ENCODE data around the gene RNLS. TPM values are rescaled to one million over a fixed set of nuclear protein-coding genes. Genes with fewer than 3 reads are reported as not detected.

The RNLS gene
- total RNA-seq, 1 experiment from 2014 or later, result not detected

DNA sequence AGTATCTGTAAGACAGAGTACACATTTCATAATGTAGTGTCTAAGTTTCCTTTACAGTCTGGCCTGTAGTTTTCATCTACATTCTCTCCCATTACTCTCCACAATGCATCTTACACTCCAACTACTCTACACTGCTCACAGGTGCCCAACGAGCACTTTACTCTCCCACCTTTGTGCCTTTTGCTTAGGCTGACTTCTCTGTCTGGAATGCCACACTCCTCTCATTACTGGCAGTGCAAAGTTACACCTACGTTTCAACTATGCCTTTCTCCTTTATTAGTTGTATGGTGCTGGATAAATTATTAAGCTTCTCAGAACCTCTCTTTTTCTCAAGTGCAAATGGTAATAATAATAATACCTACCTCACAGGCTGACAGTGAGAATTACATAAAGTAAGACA, 70.5 kb downstream of the RNLS start:
- ATAC-seq, result no peak
- Histone ChIP-seq H3K4me2 (ENCODE audit: low read length) (no peak overlapping the region), H3K36me3 (ENCODE audit: control insufficient read depth in 1 of 2, insufficient read depth in 2 of 2, low read length in 2 of 2) (no peaks in the 10 kb centered on the region), H3K9me3 (ENCODE audit: control insufficient read depth in 1 of 2, insufficient read depth in 1 of 2, low read depth in 1 of 2, low read length in 2 of 2) (no peaks in the 10 kb centered on the region), H3K4me1 (ENCODE audit: control insufficient read depth in 1 of 2, insufficient read depth in 2 of 2, low read length in 2 of 2) (no peaks in the 10 kb centered on the region), H2AFZ (ENCODE audit: low read depth, low read length, poor library complexity, severe bottlenecking) (no peak overlapping the region), H3K9me2 (ENCODE audit: insufficient read depth) (no peaks in the 10 kb centered on the region), H3K27me3 (ENCODE audit: insufficient read depth, low read length) (no peaks in the 10 kb centered on the region), H3K79me2 (ENCODE audit: insufficient read depth, low read length) (no peaks in the 10 kb centered on the region), H3K9ac (ENCODE audit: low read length) (no peak overlapping the region), H4K20me1 (ENCODE audit: insufficient read depth) (no peaks in the 10 kb centered on the region), H3K4me3 (replicated peaks in 1 of 2; ENCODE audit: low read depth in 1 of 2, low read length in 2 of 2) (no peak overlapping the region), H3K27ac (ENCODE audit: low read depth, low read length) (no peak overlapping the region)
- CTCF ChIA-PET, result no interaction called here
- intact Hi-C loops (cut with micrococcal nuclease), result no loop called here
- POLR2A ChIA-PET, result no interaction called here
- DNase-seq (ENCODE audit: low read depth, low spot score), result no peak
- TF ChIP-seq EZH2phosphoT487 (IDR thresholded peaks at IDR 0.05; ENCODE audit: borderline replicate concordance) (no peak), RAD21 (IDR thresholded peaks at IDR 0.05; ENCODE audit: low read depth) (no peak), POLR2A (IDR thresholded peaks at IDR 0.05; ENCODE audit: borderline replicate concordance, extremely low read depth, insufficient read depth, insufficient read length) (no peak), SIN3A (IDR thresholded peaks at IDR 0.05; ENCODE audit: low read depth) (no peak), SP1 (IDR thresholded peaks at IDR 0.05; ENCODE audit: low read depth) (no peak), POLR2AphosphoS5 (IDR thresholded peaks at IDR 0.05; ENCODE audit: low read depth, low read length) (no peak), YY1 (IDR thresholded peaks at IDR 0.05; ENCODE audit: extremely low read depth, insufficient replicate concordance, low read depth, low read length) (no peak), CBX3 (IDR thresholded peaks at IDR 0.05; ENCODE audit: low read depth) (no peak)
- TF ChIP-seq, protein P1, sequence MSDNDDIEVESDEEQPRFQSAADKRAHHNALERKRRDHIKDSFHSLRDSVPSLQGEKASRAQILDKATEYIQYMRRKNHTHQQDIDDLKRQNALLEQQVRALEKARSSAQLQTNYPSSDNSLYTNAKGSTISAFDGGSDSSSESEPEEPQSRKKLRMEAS (IDR thresholded peaks at IDR 0.05), result no peak
- TF ChIP-seq, protein P2, sequence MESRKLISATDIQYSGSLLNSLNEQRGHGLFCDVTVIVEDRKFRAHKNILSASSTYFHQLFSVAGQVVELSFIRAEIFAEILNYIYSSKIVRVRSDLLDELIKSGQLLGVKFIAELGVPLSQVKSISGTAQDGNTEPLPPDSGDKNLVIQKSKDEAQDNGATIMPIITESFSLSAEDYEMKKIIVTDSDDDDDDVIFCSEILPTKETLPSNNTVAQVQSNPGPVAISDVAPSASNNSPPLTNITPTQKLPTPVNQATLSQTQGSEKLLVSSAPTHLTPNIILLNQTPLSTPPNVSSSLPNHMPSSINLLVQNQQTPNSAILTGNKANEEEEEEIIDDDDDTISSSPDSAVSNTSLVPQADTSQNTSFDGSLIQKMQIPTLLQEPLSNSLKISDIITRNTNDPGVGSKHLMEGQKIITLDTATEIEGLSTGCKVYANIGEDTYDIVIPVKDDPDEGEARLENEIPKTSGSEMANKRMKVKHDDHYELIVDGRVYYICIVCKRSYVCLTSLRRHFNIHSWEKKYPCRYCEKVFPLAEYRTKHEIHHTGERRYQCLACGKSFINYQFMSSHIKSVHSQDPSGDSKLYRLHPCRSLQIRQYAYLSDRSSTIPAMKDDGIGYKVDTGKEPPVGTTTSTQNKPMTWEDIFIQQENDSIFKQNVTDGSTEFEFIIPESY (IDR thresholded peaks at IDR 0.05; ENCODE audit: extremely low read depth, insufficient replicate concordance, low read length), result no peak
- TF ChIP-seq, protein P3, sequence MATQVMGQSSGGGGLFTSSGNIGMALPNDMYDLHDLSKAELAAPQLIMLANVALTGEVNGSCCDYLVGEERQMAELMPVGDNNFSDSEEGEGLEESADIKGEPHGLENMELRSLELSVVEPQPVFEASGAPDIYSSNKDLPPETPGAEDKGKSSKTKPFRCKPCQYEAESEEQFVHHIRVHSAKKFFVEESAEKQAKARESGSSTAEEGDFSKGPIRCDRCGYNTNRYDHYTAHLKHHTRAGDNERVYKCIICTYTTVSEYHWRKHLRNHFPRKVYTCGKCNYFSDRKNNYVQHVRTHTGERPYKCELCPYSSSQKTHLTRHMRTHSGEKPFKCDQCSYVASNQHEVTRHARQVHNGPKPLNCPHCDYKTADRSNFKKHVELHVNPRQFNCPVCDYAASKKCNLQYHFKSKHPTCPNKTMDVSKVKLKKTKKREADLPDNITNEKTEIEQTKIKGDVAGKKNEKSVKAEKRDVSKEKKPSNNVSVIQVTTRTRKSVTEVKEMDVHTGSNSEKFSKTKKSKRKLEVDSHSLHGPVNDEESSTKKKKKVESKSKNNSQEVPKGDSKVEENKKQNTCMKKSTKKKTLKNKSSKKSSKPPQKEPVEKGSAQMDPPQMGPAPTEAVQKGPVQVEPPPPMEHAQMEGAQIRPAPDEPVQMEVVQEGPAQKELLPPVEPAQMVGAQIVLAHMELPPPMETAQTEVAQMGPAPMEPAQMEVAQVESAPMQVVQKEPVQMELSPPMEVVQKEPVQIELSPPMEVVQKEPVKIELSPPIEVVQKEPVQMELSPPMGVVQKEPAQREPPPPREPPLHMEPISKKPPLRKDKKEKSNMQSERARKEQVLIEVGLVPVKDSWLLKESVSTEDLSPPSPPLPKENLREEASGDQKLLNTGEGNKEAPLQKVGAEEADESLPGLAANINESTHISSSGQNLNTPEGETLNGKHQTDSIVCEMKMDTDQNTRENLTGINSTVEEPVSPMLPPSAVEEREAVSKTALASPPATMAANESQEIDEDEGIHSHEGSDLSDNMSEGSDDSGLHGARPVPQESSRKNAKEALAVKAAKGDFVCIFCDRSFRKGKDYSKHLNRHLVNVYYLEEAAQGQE (IDR thresholded peaks at IDR 0.05; ENCODE audit: low read depth), result no peak
- RAD21 ChIA-PET (ENCODE audit: low non-redundant PET in 1 of 2, low total read pairs in 2 of 2, uncharacterized antibody in 2 of 2, unreplicated experiment in 2 of 2), result no interaction called here
- no TSS peak for BruUV-seq (replicated peaks)

Data from HCT116 (cell line).